ENCODE measurements around the gene NPPB. TPM values are rescaled to one million over a fixed set of nuclear protein-coding genes. Genes with fewer than 3 reads are reported as not detected.

Gene NPPB
- polyA plus RNA-seq, 2 donors, result 0.66 to 0.83 TPM

DNA sequence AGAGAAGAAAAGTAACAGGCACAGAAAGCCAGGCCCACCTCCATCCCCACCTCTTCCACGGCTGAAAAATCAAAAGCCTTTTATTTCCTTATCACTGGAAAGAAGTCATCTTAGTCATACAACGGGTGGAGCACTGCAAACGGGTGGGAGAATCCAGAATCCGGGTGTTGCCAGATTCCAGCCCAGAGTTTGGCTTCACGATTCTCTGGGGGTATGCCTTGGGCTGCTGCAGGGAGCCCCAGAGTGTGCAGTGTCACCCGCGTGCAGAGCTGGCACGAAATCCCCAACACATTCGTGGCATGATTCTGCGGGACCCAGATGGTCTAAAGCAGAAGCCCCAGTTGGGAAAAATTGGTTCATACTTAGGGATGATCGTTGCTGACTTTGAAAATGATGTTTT, 8.6 kb downstream of the NPPB start:
- H3K4me3 ChIP-seq (ENCODE audit: low read depth in 1 of 2, low read length in 2 of 2), result no peak overlapping the region
- H3K27me3 ChIP-seq (ENCODE audit: control insufficient read depth in 1 of 2, insufficient read depth in 2 of 2, low read length in 2 of 2), result no peaks in the 10 kb centered on the region
- no peaks in the 10 kb centered on the region for H3K9me3 ChIP-seq (ENCODE audit: control insufficient read depth in 2 of 2, insufficient read depth in 1 of 2, low read depth in 1 of 2, low read length in 1 of 2)
- H3K36me3 ChIP-seq (ENCODE audit: control insufficient read depth in 2 of 2, insufficient read depth in 2 of 2, low read length in 1 of 2), result peaks cover 0 to 2% of the 10 kb centered on the region in 2 donors
- H3K4me1 ChIP-seq (ENCODE audit: control insufficient read depth in 2 of 2, insufficient read depth in 2 of 2, low read length in 1 of 2), result no peaks in the 10 kb centered on the region
- no peak overlapping the region for H3K27ac ChIP-seq (ENCODE audit: low read depth in 2 of 2, low read length in 1 of 2)
- 52 to 55% methylated on average over 11 of the region's 11 CpGs for WGBS, 2 donors

GRCh38 chr1:11848373-11848700, 10.4 kb downstream of the NPPB start:
- WGBS, 2 donors, result 73 to 74% methylated on average over 9 of the region's 9 CpGs
- Histone ChIP-seq H3K27ac (ENCODE audit: low read depth in 2 of 2, low read length in 1 of 2) (no peak overlapping the region), H3K4me1 (ENCODE audit: control insufficient read depth in 2 of 2, insufficient read depth in 2 of 2, low read length in 1 of 2) (no peaks in the 10 kb centered on the region), H3K36me3 (ENCODE audit: control insufficient read depth in 2 of 2, insufficient read depth in 2 of 2, low read length in 1 of 2) (peaks cover 10 to 11% of the 10 kb centered on the region in 2 donors), H3K27me3 (ENCODE audit: control insufficient read depth in 1 of 2, insufficient read depth in 2 of 2, low read length in 2 of 2) (no peaks in the 10 kb centered on the region), H3K4me3 (ENCODE audit: low read depth in 1 of 2, low read length in 2 of 2) (no peak overlapping the region), H3K9me3 (ENCODE audit: control insufficient read depth in 2 of 2, insufficient read depth in 1 of 2, low read depth in 1 of 2, low read length in 1 of 2) (no peaks in the 10 kb centered on the region)

DNA sequence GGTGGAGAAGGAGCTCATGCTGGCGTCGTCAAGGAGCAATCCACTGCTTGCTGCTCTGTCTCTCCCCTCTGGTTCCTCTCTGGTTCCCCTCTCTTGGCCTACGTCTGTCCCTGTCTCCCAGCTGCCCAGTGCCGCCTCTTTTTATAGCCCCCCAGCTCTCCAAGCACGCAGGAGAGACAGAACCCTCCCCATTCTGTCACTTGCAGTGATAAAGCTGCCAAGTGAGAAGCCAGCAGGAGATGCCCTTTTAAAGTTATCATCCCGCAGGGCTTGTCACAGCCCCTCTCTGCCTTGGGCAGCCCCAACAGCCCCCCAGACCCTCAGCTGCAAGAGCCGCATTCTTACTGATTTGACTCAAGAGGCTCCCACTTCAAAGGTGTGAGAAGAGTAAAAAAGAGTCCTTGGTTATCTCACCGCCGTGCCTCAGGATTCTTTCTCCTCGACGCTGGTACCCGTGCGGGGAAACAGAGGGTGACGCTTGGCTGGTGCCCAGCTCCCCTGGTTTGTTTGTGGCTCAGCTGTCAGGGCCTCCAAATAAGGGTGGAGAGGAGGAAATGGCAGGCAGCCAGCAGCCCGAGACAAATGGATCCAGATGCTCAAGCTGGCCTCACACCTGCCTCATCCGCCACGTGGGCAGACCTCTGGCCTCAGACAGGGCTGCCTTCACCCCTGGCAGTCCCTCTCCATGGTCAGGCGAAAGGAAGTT, 10.9 kb downstream of the NPPB start, which contains the start of gene NPPA:
Gene NPPA, minus strand, starts transcription at position 117 of the 706 bp plus-strand sequence. Its CDS starts 99 bp downstream, at position 18.
- no peaks in the 10 kb centered on the region for H3K4me1 ChIP-seq (ENCODE audit: control insufficient read depth in 2 of 2, insufficient read depth in 2 of 2, low read length in 1 of 2)
- 65 to 68% methylated on average over 18 of the region's 18 CpGs for WGBS, 2 donors

GRCh38 chr1:11845641-11846335, 13.0 kb downstream of the NPPB start:
- Histone ChIP-seq H3K9me3 (ENCODE audit: control insufficient read depth in 2 of 2, insufficient read depth in 1 of 2, low read depth in 1 of 2, low read length in 1 of 2) (no peaks in the 10 kb centered on the region), H3K36me3 (ENCODE audit: control insufficient read depth in 2 of 2, insufficient read depth in 2 of 2, low read length in 1 of 2) (peaks cover 22 to 23% of the 10 kb centered on the region in 2 donors), H3K4me1 (ENCODE audit: control insufficient read depth in 2 of 2, insufficient read depth in 2 of 2, low read length in 1 of 2) (no peaks in the 10 kb centered on the region), H3K27me3 (ENCODE audit: control insufficient read depth in 1 of 2, insufficient read depth in 2 of 2, low read length in 2 of 2) (no peaks in the 10 kb centered on the region), H3K4me3 (ENCODE audit: low read depth in 1 of 2, low read length in 2 of 2) (no peak overlapping the region), H3K27ac (ENCODE audit: low read depth in 2 of 2, low read length in 1 of 2) (no peak overlapping the region)
- WGBS, 2 donors, result 55 to 57% methylated on average over 5 of the region's 5 CpGs

More for the DNA sequence above, 10.9 kb downstream of the NPPB start, which contains the start of gene NPPA:
- Histone ChIP-seq H3K27me3 (ENCODE audit: control insufficient read depth in 1 of 2, insufficient read depth in 2 of 2, low read length in 2 of 2) (no peaks in the 10 kb centered on the region), H3K27ac (ENCODE audit: low read depth in 2 of 2, low read length in 1 of 2) (no peak within 1 kb of the TSS), H3K4me3 (ENCODE audit: low read depth in 1 of 2, low read length in 2 of 2) (no peak within 1 kb of the TSS), H3K9me3 (ENCODE audit: control insufficient read depth in 2 of 2, insufficient read depth in 1 of 2, low read depth in 1 of 2, low read length in 1 of 2) (no peaks in the 10 kb centered on the region), H3K36me3 (ENCODE audit: control insufficient read depth in 2 of 2, insufficient read depth in 2 of 2, low read length in 1 of 2) (peaks cover 10 to 11% of the 10 kb centered on the region in 2 donors)

DNA sequence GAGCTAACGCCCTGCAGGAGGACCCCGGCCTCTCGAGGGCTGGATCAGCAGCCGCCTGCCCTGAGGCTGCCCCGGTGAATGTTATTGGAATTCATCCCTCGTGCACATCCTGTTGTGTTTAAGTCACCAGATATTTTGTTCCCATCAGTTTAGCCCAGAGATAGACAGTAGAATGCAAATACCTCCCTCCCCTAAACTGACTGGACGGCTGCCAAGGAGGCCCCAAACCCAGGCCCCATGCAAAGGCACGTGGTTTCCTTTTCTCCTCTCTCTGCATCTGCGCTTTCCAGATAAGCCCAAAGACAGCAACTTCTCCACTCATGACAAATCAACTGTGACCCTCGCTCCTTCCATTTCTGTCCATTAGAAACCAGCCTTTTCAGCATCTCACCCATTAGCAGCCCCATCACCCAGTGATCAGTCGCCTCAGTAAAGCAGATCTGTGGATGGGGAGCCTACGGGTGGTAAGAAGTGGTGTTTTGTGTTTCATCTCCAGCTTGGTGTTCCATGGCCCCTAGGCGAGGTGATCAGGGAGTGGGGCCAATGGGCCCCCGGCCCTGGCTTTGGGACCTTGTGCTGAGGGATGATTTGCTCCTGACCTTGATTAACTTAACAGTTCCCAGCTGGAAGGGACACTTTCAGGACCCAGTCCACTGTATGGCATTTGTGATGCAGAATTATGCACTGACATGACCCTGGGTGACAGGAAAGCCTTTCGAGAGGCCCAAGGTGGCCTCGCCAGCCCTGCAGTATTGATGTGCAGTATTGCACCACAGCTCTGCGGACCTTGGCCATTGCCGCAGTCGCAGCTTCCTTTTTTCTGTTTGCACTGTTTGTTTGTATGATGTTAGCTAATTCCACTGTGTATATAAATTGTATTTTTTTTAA, 16.3 kb downstream of the NPPB start:
- Histone ChIP-seq H3K4me1 (ENCODE audit: control insufficient read depth in 2 of 2, insufficient read depth in 2 of 2, low read length in 1 of 2) (no peaks in the 10 kb centered on the region), H3K27me3 (ENCODE audit: control insufficient read depth in 1 of 2, insufficient read depth in 2 of 2, low read length in 2 of 2) (no peaks in the 10 kb centered on the region), H3K4me3 (ENCODE audit: low read depth in 1 of 2, low read length in 2 of 2) (no peak overlapping the region), H3K9me3 (ENCODE audit: control insufficient read depth in 2 of 2, insufficient read depth in 1 of 2, low read depth in 1 of 2, low read length in 1 of 2) (no peaks in the 10 kb centered on the region), H3K36me3 (ENCODE audit: control insufficient read depth in 2 of 2, insufficient read depth in 2 of 2, low read length in 1 of 2) (peaks cover 32 to 43% of the 10 kb centered on the region in 2 donors), H3K27ac (ENCODE audit: low read depth in 2 of 2, low read length in 1 of 2) (no peak overlapping the region)
- WGBS, 2 donors, result 69 to 75% methylated on average over 19 of the region's 19 CpGs

GRCh38 chr1:11841245-11842153, 17.2 kb downstream of the NPPB start:
- peaks cover 38 to 52% of the 10 kb centered on the region in 2 donors for H3K36me3 ChIP-seq (ENCODE audit: control insufficient read depth in 2 of 2, insufficient read depth in 2 of 2, low read length in 1 of 2)
- no peak overlapping the region for H3K27ac ChIP-seq (ENCODE audit: low read depth in 2 of 2, low read length in 1 of 2)
- H3K4me3 ChIP-seq (ENCODE audit: low read depth in 1 of 2, low read length in 2 of 2), result no peak overlapping the region
- H3K4me1 ChIP-seq (ENCODE audit: control insufficient read depth in 2 of 2, insufficient read depth in 2 of 2, low read length in 1 of 2), result no peaks in the 10 kb centered on the region
- no peaks in the 10 kb centered on the region for H3K27me3 ChIP-seq (ENCODE audit: control insufficient read depth in 1 of 2, insufficient read depth in 2 of 2, low read length in 2 of 2)
- H3K9me3 ChIP-seq (ENCODE audit: control insufficient read depth in 2 of 2, insufficient read depth in 1 of 2, low read depth in 1 of 2, low read length in 1 of 2), result no peaks in the 10 kb centered on the region
- 80% methylated on average over 16 to 17 of the region's 17 CpGs for WGBS, 2 donors

DNA sequence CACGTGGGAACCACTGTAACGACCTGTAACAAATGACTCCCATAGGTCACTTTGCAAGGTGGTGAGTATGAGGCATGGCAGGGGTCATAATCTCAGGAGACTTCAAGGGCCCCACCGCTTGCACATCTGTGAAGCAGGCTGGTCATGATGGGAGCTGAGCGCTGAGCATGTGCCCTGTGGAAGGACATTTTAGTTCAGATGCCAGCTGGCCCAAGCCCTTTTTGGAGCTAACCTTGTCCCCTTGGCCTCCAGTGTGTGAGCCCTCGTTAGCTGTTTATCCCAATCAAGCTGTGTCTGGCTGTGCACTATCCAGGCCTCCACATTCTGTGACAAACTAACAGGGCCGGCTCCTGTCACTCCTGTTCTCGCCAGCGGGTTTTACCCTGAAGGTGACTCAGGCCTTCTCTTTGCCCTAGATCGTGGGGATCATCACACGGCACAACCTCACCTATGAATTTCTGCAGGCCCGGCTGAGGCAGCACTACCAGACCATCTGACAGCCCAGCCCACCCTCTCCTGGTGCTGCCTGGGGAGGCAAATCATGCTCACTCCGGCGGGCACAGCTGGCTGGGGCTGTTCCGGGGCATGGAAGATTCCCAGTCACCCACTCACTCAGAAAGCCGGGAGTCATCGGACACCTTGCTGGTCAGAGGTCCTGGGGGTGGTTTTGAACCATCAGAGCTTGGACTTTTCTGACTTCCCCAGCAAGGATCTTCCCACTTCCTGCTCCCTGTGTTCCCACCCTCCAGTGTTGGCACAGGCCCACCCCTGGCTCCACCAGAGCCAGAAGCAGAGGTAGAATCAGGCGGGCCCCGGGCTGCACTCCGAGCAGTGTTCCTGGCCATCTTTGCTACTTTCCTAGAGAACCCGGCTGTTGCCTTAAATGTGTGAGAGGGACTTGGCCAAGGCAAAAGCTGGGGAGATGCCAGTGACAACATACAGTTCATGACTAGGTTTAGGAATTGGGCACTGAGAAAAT, 18.7 kb downstream of the NPPB start:
- Histone ChIP-seq H3K9me3 (ENCODE audit: control insufficient read depth in 2 of 2, insufficient read depth in 1 of 2, low read depth in 1 of 2, low read length in 1 of 2) (no peaks in the 10 kb centered on the region), H3K27ac (ENCODE audit: low read depth in 2 of 2, low read length in 1 of 2) (no peak overlapping the region), H3K4me3 (ENCODE audit: low read depth in 1 of 2, low read length in 2 of 2) (no peak overlapping the region), H3K36me3 (ENCODE audit: control insufficient read depth in 2 of 2, insufficient read depth in 2 of 2, low read length in 1 of 2) (peaks cover 44 to 65% of the 10 kb centered on the region in 2 donors), H3K4me1 (ENCODE audit: control insufficient read depth in 2 of 2, insufficient read depth in 2 of 2, low read length in 1 of 2) (no peaks in the 10 kb centered on the region), H3K27me3 (ENCODE audit: control insufficient read depth in 1 of 2, insufficient read depth in 2 of 2, low read length in 2 of 2) (no peaks in the 10 kb centered on the region)
- 91 to 92% methylated on average over 20 of the region's 20 CpGs for WGBS, 2 donors
